Neuron (in vitro differentiated cells): ENCODE data around the gene RD3L.
"Not testable (repeated sequence)": the region's sequence is repeated elsewhere in the genome, so short reads cannot be mapped to it uniquely, and the experiment has no call there.

Experiments
- H2AFZ ChIP-seq: one replicate; pipeline ENCODE4 v1.6.1; 2013; ENCODE audit warnings: low read depth, mild to moderate bottlenecking, inconsistent platforms, low read length, moderate library complexity
- H3K27me3 ChIP-seq: one replicate; pipeline ENCODE4 v1.6.1; 2013; ENCODE audit warnings: low read length; ENCODE audit not compliant: insufficient read depth
- H3K36me3 ChIP-seq: one replicate; pipeline ENCODE4 v1.6.1; 2013; ENCODE audit warnings: low read length; ENCODE audit not compliant: insufficient read depth
- H3K4me1 ChIP-seq: one replicate; pipeline ENCODE4 v1.6.1; 2013; ENCODE audit warnings: low read length; ENCODE audit not compliant: insufficient read depth
- H3K4me3 ChIP-seq: 2 replicates; pipeline ENCODE4 v1.5.1; 2013; ENCODE audit warnings: mild to moderate bottlenecking, low read length, moderate library complexity
- H3K9me3 ChIP-seq: one replicate; pipeline ENCODE4 v1.6.1; 2013; ENCODE audit warnings: low read length

Gene RD3L

DNA sequence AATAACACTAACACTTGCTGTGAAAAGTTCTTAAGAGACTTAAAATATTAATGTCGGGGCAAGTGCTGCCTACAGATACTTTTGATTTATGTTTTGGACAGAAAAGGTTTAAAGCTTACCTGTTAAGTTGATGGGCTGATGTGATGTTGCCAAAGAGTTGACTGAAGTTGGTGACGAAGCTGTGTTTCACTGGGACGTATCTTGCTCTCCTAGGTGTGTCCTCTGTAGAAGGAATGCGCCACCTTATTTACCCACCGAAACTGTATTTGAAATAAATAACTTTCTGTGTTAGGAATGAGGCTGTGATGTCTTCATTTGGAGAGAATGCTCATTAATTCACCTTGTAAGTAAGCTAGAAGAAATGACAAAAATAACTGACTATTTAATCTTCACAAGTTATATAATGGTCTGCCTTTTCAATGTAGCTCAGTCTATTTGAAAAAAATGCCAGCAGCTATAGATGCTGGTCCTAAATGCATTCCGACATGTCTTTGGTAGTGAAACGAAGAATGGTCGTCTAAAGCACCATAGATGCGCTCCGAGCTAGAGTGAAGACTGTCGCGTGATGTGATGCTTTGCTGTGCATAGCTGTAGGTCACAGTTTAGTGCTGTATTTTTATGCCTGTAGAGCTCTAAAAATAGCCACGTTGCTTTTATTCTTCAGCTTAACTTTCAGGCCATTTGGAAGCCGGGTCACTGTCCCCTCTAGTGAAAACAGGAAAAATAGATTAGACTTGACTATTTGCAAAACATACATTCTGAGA, at the start of gene RD3L:
RD3L (minus strand) TSS at position 557 of the 764 bp plus-strand sequence. CDS start 834 bp downstream, outside the sequence.
- Histone ChIP-seq H2AFZ (no peak within 1 kb of the TSS), H3K9me3 (peaks cover 2% of the 10 kb centered on the region), H3K4me1 (no peaks in the 10 kb centered on the region), H3K36me3 (no peaks in the 10 kb centered on the region), H3K4me3 (no peak within 1 kb of the TSS), H3K27me3 (peaks cover 26% of the 10 kb centered on the region)

DNA sequence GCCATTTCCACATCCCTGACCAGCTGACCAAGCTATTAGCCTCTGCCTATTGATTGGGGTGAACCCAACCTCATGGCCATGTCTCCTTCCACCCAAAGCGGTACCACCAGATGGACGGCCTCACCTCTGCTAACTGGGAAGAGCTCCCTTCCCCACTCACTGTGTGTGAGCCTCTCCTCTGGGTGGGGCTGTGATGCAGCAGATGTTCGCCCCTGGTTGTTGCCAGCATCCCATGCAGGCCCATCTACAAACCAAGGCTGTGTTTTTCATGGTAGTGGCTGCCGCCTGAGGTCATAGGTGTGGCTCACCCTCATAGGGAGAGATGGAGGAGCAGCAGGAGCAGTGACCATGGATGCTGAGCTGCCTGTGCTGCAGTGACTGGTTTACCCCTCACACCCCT, 47.6 kb upstream of the RD3L start:
- H3K4me3 ChIP-seq = no peak overlapping the region
- no peaks in the 10 kb centered on the region for H3K4me1 ChIP-seq
- H3K27me3 ChIP-seq = peaks cover 2% of the 10 kb centered on the region
- H3K36me3 ChIP-seq = no peaks in the 10 kb centered on the region
- peaks cover 8% of the 10 kb centered on the region for H3K9me3 ChIP-seq
- H2AFZ ChIP-seq = no peak overlapping the region

DNA sequence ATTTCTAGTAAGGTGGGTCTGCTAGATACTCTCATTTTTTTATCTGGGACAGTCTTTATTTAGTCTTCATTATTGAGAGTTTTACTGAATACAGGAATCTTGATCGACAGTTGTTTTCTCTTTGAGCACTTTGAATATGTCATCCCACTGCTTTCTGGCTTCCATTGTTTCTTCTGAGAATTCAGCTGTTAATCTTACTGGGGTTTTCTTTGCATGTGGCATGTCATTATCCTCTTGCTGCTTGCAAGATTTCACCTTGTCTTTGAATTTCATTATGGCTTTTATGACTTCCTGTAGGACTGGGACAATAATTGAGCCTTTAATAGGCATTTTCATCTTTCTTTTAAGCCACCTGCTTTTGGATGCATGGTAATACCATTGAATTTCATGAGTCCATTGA, 46.7 kb upstream of the RD3L start:
- Histone ChIP-seq H3K27me3 (no peaks in the 10 kb centered on the region), H3K4me3 (no peak overlapping the region), H3K4me1 (no peaks in the 10 kb centered on the region), H3K36me3 (no peaks in the 10 kb centered on the region), H3K9me3 (peaks cover 11% of the 10 kb centered on the region), H2AFZ (no peak overlapping the region)

DNA sequence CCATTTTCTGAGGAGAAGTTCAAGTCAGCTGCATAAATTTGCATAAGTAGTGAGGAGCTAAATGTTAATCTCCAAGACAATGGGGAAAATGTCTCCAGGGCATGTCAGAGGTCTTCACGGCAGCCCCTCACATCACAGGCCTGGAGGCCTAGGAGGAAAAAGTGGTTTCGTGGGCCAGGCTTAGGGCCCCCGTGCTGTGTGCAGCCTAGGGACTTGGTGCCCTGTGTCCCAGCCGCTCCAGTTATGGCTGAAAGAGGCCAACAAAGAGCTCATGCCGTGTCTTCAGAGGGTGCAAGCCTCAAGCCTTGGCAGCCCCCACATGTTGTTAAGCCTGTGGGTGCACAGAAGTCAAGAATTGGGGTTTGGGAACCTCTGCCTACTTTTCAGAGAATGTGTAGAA, 41.9 kb upstream of the RD3L start:
- H3K9me3 ChIP-seq = peaks cover 5% of the 10 kb centered on the region
- no peaks in the 10 kb centered on the region for H3K36me3 ChIP-seq
- H3K27me3 ChIP-seq = no peaks in the 10 kb centered on the region

DNA sequence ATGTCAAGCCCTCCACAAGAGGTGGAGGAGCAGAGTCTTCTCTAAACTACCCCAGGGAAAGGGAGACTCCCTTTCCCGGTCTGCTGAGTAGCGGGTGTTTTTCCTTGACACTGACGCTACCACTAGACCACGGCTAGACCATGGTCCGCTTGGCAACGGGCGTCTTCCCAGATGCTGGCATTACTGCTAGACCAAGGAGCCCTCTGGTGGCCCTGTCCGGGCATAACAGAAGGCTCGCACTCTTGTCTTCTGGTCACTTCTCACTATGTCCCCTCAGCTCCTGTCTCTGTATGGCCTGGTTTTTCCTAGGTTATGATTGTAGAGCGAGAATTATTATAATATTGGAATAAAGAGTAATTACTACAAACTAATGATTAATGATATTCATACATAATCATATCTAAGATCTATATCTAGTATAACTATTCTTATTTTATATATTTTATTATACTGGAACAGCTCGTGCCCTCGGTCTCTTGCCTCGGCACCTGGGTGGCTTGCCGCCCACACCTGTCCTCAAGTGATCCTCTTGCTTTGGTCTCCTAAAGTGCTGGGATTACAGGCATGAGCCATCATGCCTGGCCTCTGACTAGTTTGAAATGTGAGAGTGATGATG, 38.4 kb upstream of the RD3L start:
- not testable (repeated sequence) for H2AFZ ChIP-seq

More for the DNA sequence above, 41.9 kb upstream of the RD3L start:
- no peaks in the 10 kb centered on the region for H3K4me1 ChIP-seq
- H2AFZ ChIP-seq = no peak overlapping the region
- H3K4me3 ChIP-seq = no peak overlapping the region

DNA sequence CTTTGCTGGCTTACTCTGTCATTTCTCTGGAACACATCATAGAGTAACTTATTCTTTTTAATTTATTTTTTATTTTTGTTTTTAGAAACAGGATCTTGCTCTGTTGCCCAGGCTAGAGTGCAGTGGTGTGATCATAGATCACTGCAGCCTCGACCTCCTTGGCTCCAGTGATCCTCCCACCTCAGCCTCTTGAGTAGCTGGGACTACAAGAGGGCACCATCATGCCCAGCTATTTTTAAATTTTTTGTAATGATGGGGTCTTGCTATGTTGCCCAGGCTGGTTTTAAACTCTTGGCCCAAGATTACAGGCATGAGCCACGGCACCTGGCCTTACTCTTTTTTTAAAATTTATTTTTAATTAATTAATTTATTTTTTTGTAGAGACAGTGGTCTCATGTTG, 32.2 kb upstream of the RD3L start:
- no peaks in the 10 kb centered on the region for H3K36me3 ChIP-seq
- no peaks in the 10 kb centered on the region for H3K9me3 ChIP-seq
- no peak overlapping the region for H2AFZ ChIP-seq
- H3K27me3 ChIP-seq = peaks cover 4% of the 10 kb centered on the region
- H3K4me3 ChIP-seq = no peak overlapping the region
- H3K4me1 ChIP-seq = no peaks in the 10 kb centered on the region

More for the DNA sequence above, 38.4 kb upstream of the RD3L start:
- not testable (repeated sequence) for H3K27me3 ChIP-seq, H3K4me1 ChIP-seq, H3K36me3 ChIP-seq, H3K4me3 ChIP-seq, H3K9me3 ChIP-seq

DNA sequence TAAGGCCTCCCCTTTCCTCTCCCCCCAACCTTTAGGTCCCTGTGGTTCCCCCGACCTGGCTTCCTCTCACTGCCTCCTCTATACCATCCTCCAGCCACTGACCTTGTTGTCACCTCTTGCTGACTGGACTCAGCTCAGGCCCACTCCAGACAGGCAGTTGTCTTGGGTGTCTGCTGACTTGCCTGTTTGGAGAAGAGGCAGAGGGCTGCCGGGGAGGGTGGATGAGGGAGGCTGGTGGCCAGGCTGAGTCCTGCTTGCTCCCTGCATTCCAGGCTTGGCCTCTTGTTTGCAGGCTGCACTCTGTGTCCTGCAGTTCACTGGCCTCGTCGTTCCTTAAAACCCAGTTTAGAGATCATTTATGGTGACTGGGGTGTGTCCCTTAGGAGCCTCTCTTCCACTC, 31.0 kb upstream of the RD3L start:
- Histone ChIP-seq H3K36me3 (no peaks in the 10 kb centered on the region), H3K9me3 (no peaks in the 10 kb centered on the region), H3K27me3 (peaks cover 4% of the 10 kb centered on the region), H3K4me1 (no peaks in the 10 kb centered on the region), H3K4me3 (no peak overlapping the region), H2AFZ (no peak overlapping the region)

DNA sequence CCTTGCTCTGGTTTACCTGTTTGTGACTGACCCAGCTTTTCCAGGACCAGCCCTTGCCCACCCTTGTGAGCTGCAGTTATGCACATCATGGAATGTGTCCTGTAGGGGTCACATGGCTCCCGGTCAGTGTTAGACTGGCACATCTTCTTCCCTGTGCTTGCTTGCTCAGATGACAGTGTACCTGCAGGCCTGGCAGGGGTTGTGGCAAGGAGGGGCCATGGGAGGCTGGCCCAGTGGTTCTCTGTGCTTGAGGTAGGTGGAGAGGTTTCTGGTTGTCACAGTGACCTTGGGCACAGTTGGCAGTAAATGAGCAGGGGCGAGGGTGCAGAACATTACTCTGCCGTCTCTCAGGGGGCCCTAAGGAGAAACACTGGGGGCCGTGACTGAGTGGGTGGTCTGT, 27.6 kb upstream of the RD3L start:
- Histone ChIP-seq H3K9me3 (no peaks in the 10 kb centered on the region), H3K36me3 (no peaks in the 10 kb centered on the region), H3K4me1 (no peaks in the 10 kb centered on the region), H2AFZ (no peak overlapping the region), H3K4me3 (no peak overlapping the region), H3K27me3 (peaks cover 4% of the 10 kb centered on the region)

DNA sequence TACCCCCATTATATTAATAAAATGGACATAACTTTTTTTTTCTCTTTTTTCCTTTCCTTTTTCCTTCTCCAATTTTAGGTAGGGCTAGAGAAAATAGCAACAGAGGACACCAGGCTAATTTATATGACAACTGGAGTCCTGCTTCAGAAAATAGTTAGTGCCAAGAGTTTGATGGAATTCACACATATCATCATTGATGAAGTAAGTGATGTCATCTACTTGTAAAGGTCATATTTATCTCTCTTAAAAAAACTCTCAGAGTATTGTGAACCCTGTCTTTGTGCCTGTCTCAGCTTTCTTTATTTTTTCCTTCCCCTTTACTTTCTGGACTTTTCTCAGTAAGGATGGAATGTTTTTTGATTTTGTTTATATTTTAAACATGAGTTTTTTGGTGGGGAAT, 24.3 kb upstream of the RD3L start:
- Histone ChIP-seq H3K4me1 (no peaks in the 10 kb centered on the region), H2AFZ (no peak overlapping the region), H3K4me3 (no peak overlapping the region), H3K36me3 (no peaks in the 10 kb centered on the region), H3K27me3 (no peaks in the 10 kb centered on the region), H3K9me3 (no peaks in the 10 kb centered on the region)

DNA sequence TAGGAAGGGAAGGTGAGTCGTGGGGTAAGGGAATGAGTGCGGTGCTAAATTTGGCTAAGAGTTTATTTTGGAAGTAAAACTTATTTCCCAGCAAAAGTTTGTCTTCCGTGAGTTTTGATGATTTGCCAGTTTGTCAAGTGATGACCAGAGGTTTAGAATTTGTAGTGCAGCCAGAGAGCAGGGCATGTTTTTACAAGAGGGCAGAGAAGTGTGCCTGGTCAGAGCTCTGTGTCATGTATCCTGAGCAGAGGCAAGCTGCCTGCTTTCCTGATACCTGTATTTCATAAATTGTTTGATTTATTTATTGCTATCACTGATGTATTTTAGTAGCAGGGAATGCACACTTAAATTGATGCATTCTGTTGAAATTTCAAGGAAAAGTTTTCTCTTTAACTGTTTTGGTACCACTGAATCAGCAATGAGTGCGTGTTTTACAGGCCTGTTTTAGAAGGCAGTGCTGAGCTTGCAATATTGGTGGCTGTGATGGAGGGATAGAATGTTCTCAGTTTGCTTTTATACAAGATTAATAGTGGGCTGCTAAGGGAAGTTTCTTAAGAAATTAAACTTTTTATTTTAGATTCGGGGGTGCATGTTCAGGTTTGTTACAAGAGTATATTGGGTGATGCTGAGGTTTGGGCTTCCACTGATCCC, 19.7 kb upstream of the RD3L start:
- Histone ChIP-seq H3K27me3 (peaks cover 8% of the 10 kb centered on the region), H3K9me3 (no peaks in the 10 kb centered on the region), H3K36me3 (no peaks in the 10 kb centered on the region), H3K4me3 (no peak overlapping the region), H3K4me1 (no peaks in the 10 kb centered on the region), H2AFZ (no peak overlapping the region)

DNA sequence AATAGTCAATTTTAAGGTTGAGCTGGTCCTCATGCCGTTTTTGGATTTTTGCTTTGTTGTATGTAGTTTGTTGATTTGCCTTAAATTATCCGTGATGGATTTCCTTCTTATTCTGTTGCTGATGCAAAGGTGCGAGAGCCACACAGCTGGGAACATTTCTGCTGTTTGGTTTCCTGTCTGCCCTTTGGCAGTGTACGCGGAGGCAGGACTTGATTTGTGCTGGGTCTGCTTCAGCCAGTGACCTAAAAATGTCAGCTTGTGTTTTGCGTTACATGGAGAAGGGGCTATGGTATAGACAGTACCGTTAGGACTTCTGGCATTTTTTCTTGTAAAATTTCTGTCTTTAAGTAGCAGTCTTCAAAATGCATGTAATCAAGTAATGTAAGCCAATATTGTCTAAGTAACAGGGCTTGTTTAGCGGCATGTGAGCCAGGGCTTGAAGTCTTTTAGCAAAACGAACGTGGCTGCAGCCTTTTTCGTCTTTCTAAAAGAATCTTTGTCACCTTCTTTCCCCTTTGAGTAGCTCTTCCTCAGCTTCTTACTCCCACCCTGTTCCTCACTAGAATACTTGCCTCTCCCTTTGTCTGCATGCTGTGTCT, 18.2 kb upstream of the RD3L start:
- Histone ChIP-seq H2AFZ (no peak overlapping the region), H3K9me3 (no peaks in the 10 kb centered on the region), H3K27me3 (peaks cover 8% of the 10 kb centered on the region), H3K4me1 (no peaks in the 10 kb centered on the region), H3K4me3 (no peak overlapping the region), H3K36me3 (no peaks in the 10 kb centered on the region)

DNA sequence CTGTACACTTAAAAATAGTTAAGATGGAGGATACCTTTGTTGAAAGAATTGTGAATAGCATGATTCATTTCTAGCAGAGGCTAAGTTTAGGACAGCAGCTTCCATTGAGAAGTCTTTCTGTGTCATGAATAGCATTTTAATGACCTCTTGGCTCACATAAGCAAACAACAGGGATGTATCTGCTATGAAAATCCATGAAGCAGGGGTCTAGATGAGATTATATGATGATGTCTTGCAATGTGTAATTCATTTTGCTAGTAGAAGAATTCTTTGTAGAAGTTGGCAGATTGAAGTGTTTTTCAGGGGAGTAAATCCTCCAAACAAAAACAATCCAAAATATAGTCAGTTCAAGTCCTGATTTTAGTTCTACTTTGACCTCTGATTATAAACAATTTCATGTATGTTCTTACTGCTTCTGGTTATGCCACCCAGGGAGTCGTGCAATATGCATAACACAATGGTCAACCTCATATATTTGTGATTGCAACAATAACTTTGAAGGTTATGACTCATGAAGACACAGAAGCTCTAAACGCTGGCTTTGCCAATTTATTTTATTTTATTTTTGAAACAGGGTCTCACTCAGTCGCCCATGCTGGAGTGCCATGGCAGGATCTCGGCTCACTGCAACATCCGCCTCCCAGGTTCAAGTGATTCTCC, 6.9 kb upstream of the RD3L start:
- Histone ChIP-seq H3K4me1 (no peaks in the 10 kb centered on the region), H3K27me3 (peaks cover 7% of the 10 kb centered on the region), H3K4me3 (no peak overlapping the region), H3K36me3 (no peaks in the 10 kb centered on the region), H2AFZ (no peak overlapping the region), H3K9me3 (peaks cover 2% of the 10 kb centered on the region)

DNA sequence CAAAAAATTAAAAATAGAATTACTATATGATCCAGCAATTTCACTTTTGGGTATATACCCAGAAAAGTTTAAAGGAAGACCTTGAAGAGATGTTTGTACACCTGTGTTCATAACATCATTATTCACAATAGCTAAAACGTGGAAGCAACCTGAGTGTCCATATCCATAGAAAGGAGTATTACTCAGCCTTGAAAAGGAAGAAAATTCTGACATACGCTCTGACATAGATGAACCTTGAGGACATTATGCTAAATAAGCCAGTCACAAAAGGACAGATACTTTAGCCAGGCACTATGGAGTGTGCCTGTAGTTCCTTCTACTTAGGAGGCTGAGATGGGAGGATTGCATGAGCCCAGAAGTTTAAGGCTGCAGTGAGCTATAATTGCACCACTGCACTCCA, 6.1 kb upstream of the RD3L start:
- Histone ChIP-seq H2AFZ (no peak overlapping the region), H3K4me1 (no peaks in the 10 kb centered on the region), H3K4me3 (no peak overlapping the region), H3K9me3 (peaks cover 2% of the 10 kb centered on the region), H3K27me3 (peaks cover 7% of the 10 kb centered on the region), H3K36me3 (no peaks in the 10 kb centered on the region)
